ENCODE data around the gene CAPS. TPM values are rescaled to one million over a fixed set of nuclear protein-coding genes. Genes with fewer than 3 reads are reported as not detected.

Gene CAPS
- total RNA-seq, 1 experiment from 2014 or later: 2.3 TPM

GRCh38 chr19:5941673-5942072 is 27.6 kb downstream of the CAPS start:
- H4K5ac ChIP-seq (ENCODE audit: insufficient read length, low read depth, low read length): no peak overlapping the region
- Mint-ChIP-seq H3K27me3 (ENCODE audit: low read depth) (no peaks in the 10 kb centered on the region; the same call in 1 of the 2 replicates), H3K4me3 (no peak overlapping the region), H3K9me3 (no peaks in the 10 kb centered on the region), H3K27ac (peak overlapping the region; percentile 82 to 91 (median 90); a peak in 5 of 7 replicates), H3K4me1 (peaks cover 4 to 16% of the 10 kb centered on the region in 2 experiments; a peak in 3 of 4 replicates), H3K36me3 (ENCODE audit: insufficient read depth in 1 of 3, low read depth in 3 of 3) (peaks cover 10 to 44% (median 43%) of the 10 kb centered on the region in 3 experiments)
- H3K79me2 ChIP-seq (ENCODE audit: insufficient read depth, low read length): no peaks in the 10 kb centered on the region; the same call in 1 of the 2 replicates
- no peaks in the 10 kb centered on the region for H4K20me1 ChIP-seq (ENCODE audit: control insufficient read depth, insufficient read depth, insufficient read length)
- no peak overlapping the region for H4K91ac ChIP-seq (ENCODE audit: insufficient read length, low read depth, low read length)
- no peak overlapping the region for H3K14ac ChIP-seq (ENCODE audit: insufficient read depth, low read length)
- no peak overlapping the region for H2BK15ac ChIP-seq (ENCODE audit: low read depth, low read length)
- H2BK5ac ChIP-seq (ENCODE audit: insufficient read length, low read length): no peak overlapping the region
- no CpG with 5 or more reads among the region's 11 CpGs for WGBS (ENCODE audit: extremely low coverage, insufficient read length, low lambda C conversion rate)
- H2AK5ac ChIP-seq (ENCODE audit: insufficient read length, low read length): no peak overlapping the region
- no peak overlapping the region for H3T11ph ChIP-seq (ENCODE audit: low read length)
- H3K23me2 ChIP-seq (ENCODE audit: insufficient read length, low read depth, low read length, poor library complexity, severe bottlenecking): no peaks in the 10 kb centered on the region
- H3K27ac ChIP-seq (ENCODE audit: insufficient read length, low read depth, low read length): no peak overlapping the region
- H3K4me1 ChIP-seq (ENCODE audit: insufficient read depth, low read length): no peaks in the 10 kb centered on the region
- no peaks in the 10 kb centered on the region for H3K27me3 ChIP-seq (ENCODE audit: insufficient read depth, low read length)
- no peak overlapping the region for H3K56ac ChIP-seq (ENCODE audit: insufficient read length, low read depth, low read length)
- H2BK12ac ChIP-seq (ENCODE audit: insufficient read length, low read depth, low read length): no peak overlapping the region
- H3K18ac ChIP-seq (ENCODE audit: insufficient read length, low read depth, low read length): no peak overlapping the region
- H3K79me1 ChIP-seq (ENCODE audit: insufficient read depth, low read depth, low read length, poor library complexity, severe bottlenecking): peaks cover 5% of the 10 kb centered on the region
- no peaks in the 10 kb centered on the region for H3K9me3 ChIP-seq (ENCODE audit: control insufficient read depth, low read depth, low read length)
- H3K4ac ChIP-seq (ENCODE audit: low read depth, low read length): no peak overlapping the region
- H2BK120ac ChIP-seq (ENCODE audit: low read depth, low read length, poor library complexity, severe bottlenecking): no peak overlapping the region
- TF ChIP-seq, protein P1, sequence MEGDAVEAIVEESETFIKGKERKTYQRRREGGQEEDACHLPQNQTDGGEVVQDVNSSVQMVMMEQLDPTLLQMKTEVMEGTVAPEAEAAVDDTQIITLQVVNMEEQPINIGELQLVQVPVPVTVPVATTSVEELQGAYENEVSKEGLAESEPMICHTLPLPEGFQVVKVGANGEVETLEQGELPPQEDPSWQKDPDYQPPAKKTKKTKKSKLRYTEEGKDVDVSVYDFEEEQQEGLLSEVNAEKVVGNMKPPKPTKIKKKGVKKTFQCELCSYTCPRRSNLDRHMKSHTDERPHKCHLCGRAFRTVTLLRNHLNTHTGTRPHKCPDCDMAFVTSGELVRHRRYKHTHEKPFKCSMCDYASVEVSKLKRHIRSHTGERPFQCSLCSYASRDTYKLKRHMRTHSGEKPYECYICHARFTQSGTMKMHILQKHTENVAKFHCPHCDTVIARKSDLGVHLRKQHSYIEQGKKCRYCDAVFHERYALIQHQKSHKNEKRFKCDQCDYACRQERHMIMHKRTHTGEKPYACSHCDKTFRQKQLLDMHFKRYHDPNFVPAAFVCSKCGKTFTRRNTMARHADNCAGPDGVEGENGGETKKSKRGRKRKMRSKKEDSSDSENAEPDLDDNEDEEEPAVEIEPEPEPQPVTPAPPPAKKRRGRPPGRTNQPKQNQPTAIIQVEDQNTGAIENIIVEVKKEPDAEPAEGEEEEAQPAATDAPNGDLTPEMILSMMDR (conservative IDR thresholded peaks at IDR 0.05): no peak
- no peak overlapping the region for H3K9ac ChIP-seq (ENCODE audit: extremely low read depth, insufficient read length, low read length)
- no peak overlapping the region for H3K23ac ChIP-seq (ENCODE audit: insufficient read length, low read depth, low read length)
- no peak overlapping the region for H2AFZ ChIP-seq (ENCODE audit: low read length)
- no peak overlapping the region for H4K8ac ChIP-seq (replicated peaks; ENCODE audit: insufficient read length, low read depth, low read length)
- no peak overlapping the region for H3K4me2 ChIP-seq (ENCODE audit: insufficient read depth, insufficient read length, low read length)
- DNase-seq: no peak
- no peak overlapping the region for H2BK20ac ChIP-seq (ENCODE audit: low read depth, low read length, poor library complexity, severe bottlenecking)
